Transverse colon (tissue), 4 donors: ENCODE results near the gene SLC25A19. TPM values are rescaled to one million over a fixed set of nuclear protein-coding genes. Genes with fewer than 3 reads are reported as not detected.
A peak's percentile ranks its signal among the peaks of the same experiment; 100 is the strongest.

Experiments
- DNase-seq: peaks from one replicate; pipeline ENCODE4 v3.0.0-alpha.2; 2019
- H3K27ac ChIP-seq, 4 donors: fragments of 200-600 bp; sonication (generic); 2 replicates each; pipeline ENCODE4 v1.5.1; 2016 to 2018; ENCODE audit warnings: inconsistent platforms in 4 of 4
- H3K27me3 ChIP-seq: fragments of 200-600 bp; sonication (generic); 2 replicates; pipeline ENCODE4 v1.5.1; 2017; ENCODE audit warnings: inconsistent platforms
- H3K36me3 ChIP-seq, 4 donors: fragments of 200-600 bp; sonication (generic); 2 replicates each; pipeline ENCODE4 v1.5.1; 2017 to 2019; ENCODE audit warnings: inconsistent platforms in 4 of 4
- H3K4me1 ChIP-seq, 4 donors: fragments of 200-600 bp; sonication (generic); 2 replicates each; pipeline ENCODE4 v1.5.1; 2017 to 2020; ENCODE audit warnings: inconsistent platforms in 4 of 4
- H3K4me3 ChIP-seq, 4 donors: fragments of 200-600 bp; sonication (generic); 1 replicate in 1 of 4; 2 replicates in 3 of 4; pipeline versions ENCODE4 v1.5.1 to v1.6.1; 2017 to 2019; ENCODE audit warnings: inconsistent platforms in 4 of 4
- H3K9me3 ChIP-seq, 2 donors: fragments of 200-600 bp; sonication (generic); 2 replicates each; pipeline ENCODE4 v1.5.1; 2017 to 2019; ENCODE audit warnings: inconsistent platforms in 2 of 2
- CTCF ChIP-seq, 5 experiments: fragments of 200-600 bp in 3 of 5; fragments of 450-650 bp in 2 of 5; sonication (generic) in 3 of 5; IDR thresholded peaks; 1 replicate in 2 of 5; 2 replicates in 3 of 5; pipeline ENCODE4 v1.5.1; 2016 to 2017; ENCODE audit warnings: antibody characterized with exemption in 5 of 5, inconsistent platforms in 3 of 5, mild to moderate bottlenecking in 2 of 5, moderate library complexity in 1 of 5
- EP300 ChIP-seq: sonication (generic); formaldehyde crosslinking; IDR thresholded peaks from one replicate; pipeline ENCODE4 v1.6.1; 2017; ENCODE audit warnings: antibody characterized with exemption, low read depth
- POLR2A ChIP-seq: fragments of 450-650 bp; IDR thresholded peaks from one replicate; pipeline ENCODE4 v1.6.1; 2016; ENCODE audit warnings: antibody characterized with exemption, mild to moderate bottlenecking, moderate library complexity
- POLR2AphosphoS5 ChIP-seq, 3 donors: sonication (generic); formaldehyde crosslinking; IDR thresholded peaks; one replicate each; pipeline ENCODE4 v1.6.1; 2016; ENCODE audit warnings: antibody characterized with exemption in 3 of 3
- WGBS, 2 donors: methylation state at CpG; one replicate each; pipeline ENCODE4 v1.1.5; 2018; ENCODE audit warnings: low coverage in 1 of 2; 5-methylcytosine and 5-hydroxymethylcytosine counted together
- in situ Hi-C, 4 donors: fragments of 200-750 bp; cut with MboI; loops; one replicate each; pipeline versions ENCODE4 v1.15.0 to v1.15.1; 2017; ENCODE audit warnings: low sequenced_read_pairs in 3 of 4, low pct_ligation_motif_present in 1 of 4, low pct_unique_long_range_greater_than_20kb in 1 of 4
- intact Hi-C: fragments of 100-400 bp; cut with DNase I; formaldehyde crosslinking; loops from one replicate; pipeline ENCODE4 v1.15.1; 2023; ENCODE audit warnings: low total_unique reads
- total RNA-seq, 4 donors: library from RNA; depleted of rRNA; stranded (reverse); fragments of >200 nt; gene quantifications; one replicate each; pipeline ENCODE4 v1.1.0, GENCODE V29; 2016

SLC25A19 gene
- total RNA-seq, 4 donors from 2014 or later, result 12.6 to 49.6 (median 20.7) TPM

GRCh38 chr17:75307957-75308731 is 18.9 kb upstream of the SLC25A19 start:
- in situ Hi-C loops, result loop anchor here in 2 of 4 donors (25.0 kb wide), 1 partner anchor 104 kb away; the partner anchor contains the start of gene GRB2 (in 2 of the 2)
- peak overlapping the region; percentile 80 to 91 (median 84) for H3K27ac ChIP-seq

GRCh38 chr17:75301502-75302206 is 12.4 kb upstream of the SLC25A19 start:
- Histone ChIP-seq H3K27me3 (no peaks in the 10 kb centered on the region), H3K4me3 (no peak overlapping the region), H3K36me3 (no peaks in the 10 kb centered on the region), H3K4me1 (no peaks in the 10 kb centered on the region), H3K9me3 (no peaks in the 10 kb centered on the region), H3K27ac (no peak overlapping the region)
- in situ Hi-C loops, result loop anchor here in 2 of 4 donors (25.0 kb wide), 1 partner anchor 111 kb away; the partner anchor contains the start of gene GRB2 (in 2 of the 2)
- no peak for DNase-seq
- 90 to 94% methylated on average over 3 to 17 of the region's 17 CpGs for WGBS, 2 donors
- intact Hi-C loops, result no loop called here
- TF ChIP-seq POLR2A (no peak), EP300 (no peak), POLR2AphosphoS5 (IDR thresholded peaks at IDR 0.05) (no peak)

More at GRCh38 chr17:75307957-75308731, 18.9 kb upstream of the SLC25A19 start:
- H3K36me3 ChIP-seq, result no peaks in the 10 kb centered on the region
- H3K27me3 ChIP-seq, result no peaks in the 10 kb centered on the region
- no peaks in the 10 kb centered on the region for H3K9me3 ChIP-seq
- no peak for DNase-seq
- no peak for TF ChIP-seq POLR2A
- TF ChIP-seq EP300, result no peak
- TF ChIP-seq POLR2AphosphoS5 (IDR thresholded peaks at IDR 0.05), result no peak
- no peak for TF ChIP-seq CTCF (IDR thresholded peaks at IDR 0.05)
- H3K4me1 ChIP-seq, result peaks cover 6 to 25% (median 21%) of the 10 kb centered on the region in 4 donors
- intact Hi-C loops, result no loop called here
- 80 to 87% methylated on average over 8 to 13 of the region's 13 CpGs for WGBS, 2 donors
- no peak overlapping the region for H3K4me3 ChIP-seq

GRCh38 chr17:75301049-75301448 is 11.8 kb upstream of the SLC25A19 start:
- intact Hi-C loops, result no loop called here

GRCh38 chr17:75300280-75300679 is 11.0 kb upstream of the SLC25A19 start:
- intact Hi-C loops, result no loop called here
- Histone ChIP-seq H3K9me3 (no peaks in the 10 kb centered on the region), H3K4me3 (no peak overlapping the region), H3K27me3 (no peaks in the 10 kb centered on the region), H3K36me3 (no peaks in the 10 kb centered on the region), H3K27ac (no peak overlapping the region), H3K4me1 (peaks cover 0 to 4% (median 0%) of the 10 kb centered on the region in 4 donors)
- TF ChIP-seq EP300, result no peak
- TF ChIP-seq CTCF (IDR thresholded peaks at IDR 0.05), result no peak
- no peak for TF ChIP-seq POLR2AphosphoS5 (IDR thresholded peaks at IDR 0.05)
- WGBS, 2 donors, result 82 to 85% methylated on average over 7 of the region's 7 CpGs
- no peak for DNase-seq
- in situ Hi-C loops, result loop anchor here in 2 of 4 donors (25.0 kb wide), 1 partner anchor 112 kb away; the partner anchor contains the start of gene GRB2 (in 2 of the 2)

More at GRCh38 chr17:75301049-75301448, 11.8 kb upstream of the SLC25A19 start:
- Histone ChIP-seq H3K27me3 (no peaks in the 10 kb centered on the region), H3K27ac (no peak overlapping the region), H3K4me1 (no peaks in the 10 kb centered on the region), H3K4me3 (no peak overlapping the region), H3K9me3 (no peaks in the 10 kb centered on the region), H3K36me3 (no peaks in the 10 kb centered on the region)
- 84% methylated on average over 4 to 9 of the region's 9 CpGs for WGBS, 2 donors
- in situ Hi-C loops, result loop anchor here in 2 of 4 donors (25.0 kb wide), 1 partner anchor 111 kb away; the partner anchor contains the start of gene GRB2 (in 2 of the 2)
- no peak for TF ChIP-seq CTCF (IDR thresholded peaks at IDR 0.05)
- TF ChIP-seq POLR2A, result no peak
- no peak for TF ChIP-seq POLR2AphosphoS5 (IDR thresholded peaks at IDR 0.05)
- no peak for TF ChIP-seq EP300
- no peak for DNase-seq
